Subcutaneous adipose tissue (tissue), 4 donors: Measurements from ENCODE around the gene CNTN4. TPM values are rescaled to one million over a fixed set of nuclear protein-coding genes. Genes with fewer than 3 reads are reported as not detected.

ENCODE experiments used
- total RNA-seq, 4 donors: library from RNA; depleted of rRNA; stranded (reverse); fragments of >200 nt; gene quantifications; one replicate each; pipeline ENCODE4 v1.1.0, GENCODE V29; 2016
- TF ChIP-seq, protein P1 (sequence below): fragments of 450-650 bp; IDR thresholded peaks from one replicate; pipeline ENCODE4 v1.5.1; 2016; ENCODE audit warnings: low read depth, mild to moderate bottlenecking, control low read depth, antibody characterized with exemption, moderate library complexity

The CNTN4 gene
- total RNA-seq, 4 donors from 2014 or later, result 4.2 to 10.5 (median 4.6) TPM

DNA sequence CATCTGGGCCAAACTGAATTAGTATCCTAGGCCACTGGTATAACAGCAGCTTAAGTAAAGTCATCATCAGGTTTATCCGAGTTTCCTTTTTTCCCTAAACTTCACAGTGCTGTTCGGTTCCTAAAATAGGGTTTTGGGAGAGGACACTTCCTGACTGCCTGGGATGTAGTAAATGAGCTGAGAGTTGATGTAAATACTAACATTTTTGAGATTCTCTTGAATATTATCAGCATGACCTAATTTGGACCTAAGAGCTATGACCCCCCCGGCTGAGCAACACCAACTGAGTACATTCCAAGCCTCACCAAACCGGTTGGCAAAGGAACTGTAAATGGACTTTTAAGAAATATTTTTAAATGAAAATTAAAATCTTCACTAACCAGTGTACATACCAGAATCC lies 932.7 kb downstream of the CNTN4 start:
- TF ChIP-seq, protein P1, sequence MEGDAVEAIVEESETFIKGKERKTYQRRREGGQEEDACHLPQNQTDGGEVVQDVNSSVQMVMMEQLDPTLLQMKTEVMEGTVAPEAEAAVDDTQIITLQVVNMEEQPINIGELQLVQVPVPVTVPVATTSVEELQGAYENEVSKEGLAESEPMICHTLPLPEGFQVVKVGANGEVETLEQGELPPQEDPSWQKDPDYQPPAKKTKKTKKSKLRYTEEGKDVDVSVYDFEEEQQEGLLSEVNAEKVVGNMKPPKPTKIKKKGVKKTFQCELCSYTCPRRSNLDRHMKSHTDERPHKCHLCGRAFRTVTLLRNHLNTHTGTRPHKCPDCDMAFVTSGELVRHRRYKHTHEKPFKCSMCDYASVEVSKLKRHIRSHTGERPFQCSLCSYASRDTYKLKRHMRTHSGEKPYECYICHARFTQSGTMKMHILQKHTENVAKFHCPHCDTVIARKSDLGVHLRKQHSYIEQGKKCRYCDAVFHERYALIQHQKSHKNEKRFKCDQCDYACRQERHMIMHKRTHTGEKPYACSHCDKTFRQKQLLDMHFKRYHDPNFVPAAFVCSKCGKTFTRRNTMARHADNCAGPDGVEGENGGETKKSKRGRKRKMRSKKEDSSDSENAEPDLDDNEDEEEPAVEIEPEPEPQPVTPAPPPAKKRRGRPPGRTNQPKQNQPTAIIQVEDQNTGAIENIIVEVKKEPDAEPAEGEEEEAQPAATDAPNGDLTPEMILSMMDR, result no peak

DNA sequence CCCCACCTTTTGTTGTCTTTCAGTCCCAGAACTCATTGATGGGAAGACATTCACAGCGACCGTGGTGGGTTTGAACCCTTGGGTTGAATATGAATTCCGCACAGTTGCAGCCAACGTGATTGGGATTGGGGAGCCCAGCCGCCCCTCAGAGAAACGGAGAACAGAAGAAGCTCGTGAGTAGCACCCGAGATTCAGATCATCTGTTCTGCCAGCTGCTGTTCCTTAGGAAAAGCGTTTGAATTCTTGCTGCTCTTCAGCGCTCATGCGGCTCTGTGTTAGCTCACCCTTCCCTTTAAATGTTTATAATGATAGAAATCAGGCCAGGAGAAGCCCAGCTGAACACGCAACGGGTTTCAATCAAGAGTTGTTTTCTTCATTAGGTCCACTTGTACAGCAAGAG lies 938.5 kb downstream of the CNTN4 start:
- TF ChIP-seq, protein P1, result no peak

DNA sequence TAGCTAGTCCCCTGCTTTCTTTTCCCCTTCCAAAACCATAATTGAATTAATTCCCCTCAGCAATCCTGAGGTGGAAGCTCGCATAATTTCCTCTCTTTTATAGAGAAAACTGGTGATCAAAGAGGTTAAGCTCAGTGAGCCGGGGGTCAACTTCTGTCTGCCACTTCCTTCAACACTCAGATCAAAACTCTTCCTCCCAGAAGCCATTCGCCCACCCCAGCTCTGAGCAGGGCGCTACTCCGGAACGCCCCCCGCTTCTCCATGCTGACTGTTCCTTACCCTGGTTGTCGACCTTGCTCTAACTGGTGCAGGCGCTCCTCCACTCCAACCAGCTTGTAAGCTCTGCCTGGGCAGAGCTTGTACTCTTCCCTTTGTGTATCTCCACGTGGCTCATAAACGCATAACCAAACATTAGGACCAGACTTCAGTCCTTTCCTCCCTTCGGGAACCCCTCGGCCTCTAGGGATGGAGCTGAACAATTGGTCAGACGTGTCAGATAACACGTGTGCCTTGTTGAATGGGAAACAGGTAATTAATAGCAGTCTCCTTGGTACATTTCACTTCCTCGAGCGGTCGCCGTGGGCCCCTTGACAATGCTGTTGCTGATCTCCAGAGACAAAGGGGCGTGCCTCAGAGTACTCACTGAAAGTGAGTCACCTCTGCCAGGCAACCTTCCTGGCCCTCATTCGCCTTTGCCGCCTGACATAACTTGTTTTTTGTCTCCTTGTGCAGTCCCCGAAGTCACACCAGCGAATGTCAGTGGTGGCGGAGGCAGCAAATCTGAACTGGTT lies 939.7 kb downstream of the CNTN4 start:
- TF ChIP-seq, protein P1, result no peak

DNA sequence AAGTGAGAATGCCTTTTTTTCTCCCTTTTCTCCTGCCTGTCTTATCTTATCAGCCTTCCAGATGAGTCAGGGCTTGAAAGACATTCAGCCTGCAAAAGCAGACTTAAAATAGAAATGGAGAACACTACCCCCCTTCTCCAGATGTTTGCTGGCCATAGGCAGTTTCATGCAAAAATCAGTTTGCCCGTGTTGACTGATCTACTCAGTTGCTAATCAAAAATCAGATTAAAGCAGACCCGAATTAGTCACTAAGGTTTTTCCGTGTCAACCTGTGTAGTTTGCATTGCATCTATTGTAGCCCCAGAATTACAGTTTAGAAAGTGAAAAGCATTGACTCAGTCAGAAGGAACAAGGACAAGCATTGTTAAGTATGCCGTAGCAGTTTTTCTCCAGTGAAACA lies 955.3 kb downstream of the CNTN4 start:
- TF ChIP-seq, protein P1, result no peak

DNA sequence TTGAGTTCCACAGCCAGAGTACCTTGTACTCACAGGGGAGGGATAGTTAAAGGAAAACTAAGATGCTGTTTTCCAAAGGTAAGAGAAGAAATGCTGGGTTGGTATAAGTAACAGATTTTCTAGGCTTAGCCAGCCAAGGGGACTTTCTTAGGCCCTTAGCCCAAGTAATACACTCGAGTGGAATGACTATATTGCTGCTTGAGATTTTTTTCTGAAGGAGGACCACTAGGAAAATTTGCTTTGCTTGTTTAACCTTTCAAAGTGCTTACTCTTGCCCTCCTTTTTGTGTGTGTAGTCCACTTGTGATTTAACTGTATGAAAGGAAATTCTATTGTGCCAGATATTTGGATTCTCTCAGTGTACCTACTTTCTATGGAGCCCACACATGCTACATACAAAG lies 961.0 kb downstream of the CNTN4 start:
- TF ChIP-seq, protein P1, result no peak

DNA sequence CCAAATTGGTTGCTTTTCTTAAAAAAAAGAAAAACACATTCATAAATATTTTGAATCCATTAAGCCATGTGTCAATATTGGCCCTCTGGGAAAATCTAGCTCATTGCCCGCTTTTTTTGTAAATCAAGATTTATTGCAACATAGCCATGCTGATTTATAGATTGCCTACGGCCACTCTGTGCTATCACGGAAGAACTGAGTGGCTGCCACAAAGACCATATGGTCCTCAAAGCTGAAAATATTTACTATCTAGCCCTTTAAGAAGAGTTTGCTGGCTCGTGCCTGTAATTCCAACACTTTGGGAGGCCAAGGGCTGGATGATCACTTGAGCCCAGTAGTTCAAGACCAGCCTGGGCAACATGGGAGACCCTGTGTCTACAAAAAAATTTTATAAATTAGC lies 965.6 kb downstream of the CNTN4 start:
- TF ChIP-seq, protein P1, result no peak

DNA sequence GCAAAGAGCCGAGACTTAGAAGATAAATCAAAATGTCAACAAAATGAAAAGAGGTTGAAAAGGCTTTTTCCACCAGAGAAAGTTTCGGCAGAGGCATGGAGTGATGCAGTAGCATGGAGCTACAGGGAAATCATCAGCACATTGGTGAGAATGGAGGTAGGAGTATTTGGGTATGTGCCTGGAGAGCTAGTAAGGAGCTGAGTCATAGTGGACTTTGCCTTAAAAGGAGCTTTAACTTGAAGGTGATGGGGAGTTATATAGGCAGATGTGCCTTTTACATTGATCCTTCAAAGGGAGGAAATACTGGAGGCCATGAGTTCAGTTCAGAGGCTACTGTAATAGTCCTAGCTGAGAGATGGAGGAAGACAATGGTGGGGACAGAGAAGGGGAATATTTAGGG lies 967.2 kb downstream of the CNTN4 start:
- TF ChIP-seq, protein P1, result no peak
